Lower leg skin (tissue), 4 donors: ENCODE results near the gene OSBPL9. TPM values are rescaled to one million over a fixed set of nuclear protein-coding genes. Genes with fewer than 3 reads are reported as not detected.

ENCODE experiments used
- DNase-seq, 2 donors: peaks; one replicate each; pipeline ENCODE4 v3.0.0-alpha.2; 2019; ENCODE audit warnings: low spot score in 2 of 2
- H3K4me3 ChIP-seq: fragments of 200-600 bp; sonication (generic); 2 replicates; pipeline ENCODE4 v1.5.1; 2017; ENCODE audit warnings: mild to moderate bottlenecking, low read depth; ENCODE audit not compliant: poor library complexity, severe bottlenecking
- CTCF ChIP-seq, 3 donors: fragments of 450-650 bp; IDR thresholded peaks; one replicate each; pipeline ENCODE4 v1.5.1; 2016; ENCODE audit warnings: antibody characterized with exemption in 3 of 3, mild to moderate bottlenecking in 3 of 3, moderate library complexity in 2 of 3
- POLR2A ChIP-seq, 2 donors: fragments of 450-650 bp; IDR thresholded peaks; one replicate each; pipeline ENCODE4 v1.6.1; 2016 to 2017; ENCODE audit warnings: antibody characterized with exemption in 2 of 2, mild to moderate bottlenecking in 1 of 2, moderate library complexity in 1 of 2
- WGBS, 2 donors: methylation state at CpG; one replicate each; pipeline ENCODE4 v1.1.5; 2018; 5-methylcytosine and 5-hydroxymethylcytosine counted together
- intact Hi-C: fragments of 100-400 bp; cut with DNase I; formaldehyde crosslinking; loops from one replicate; pipeline ENCODE4 v1.15.0; 2023; ENCODE audit warnings: low total_unique reads
- total RNA-seq, 4 donors: library from RNA; depleted of rRNA; stranded (reverse); fragments of >200 nt; gene quantifications; one replicate each; pipeline ENCODE4 v1.1.0, GENCODE V29; 2016

Gene OSBPL9
- total RNA-seq, 4 donors from 2014 or later = 35.9 to 56.9 (median 46.9) TPM

GRCh38 chr1:51664421-51665240 lies 47.7 kb downstream of the OSBPL9 start:
- intact Hi-C loops = no loop called here
- TF ChIP-seq POLR2A (IDR thresholded peaks at IDR 0.05) (no peak), CTCF (IDR thresholded peaks at IDR 0.05) (no peak)
- no peak overlapping the region for H3K4me3 ChIP-seq
- WGBS, 2 donors = 92 to 96% methylated on average over 6 of the region's 6 CpGs
- DNase-seq = no peak

GRCh38 chr1:51666478-51666877 lies 49.6 kb downstream of the OSBPL9 start:
- H3K4me3 ChIP-seq = no peak overlapping the region
- TF ChIP-seq CTCF (IDR thresholded peaks at IDR 0.05) (no peak), POLR2A (IDR thresholded peaks at IDR 0.05) (no peak)
- intact Hi-C loops = no loop called here
- WGBS, 2 donors = 44 to 49% methylated on average over 2 of the region's 2 CpGs
- DNase-seq = peak in 1 of 2 donors; percentile 60

- no peak for TF ChIP-seq POLR2A (IDR thresholded peaks at IDR 0.05)
- TF ChIP-seq CTCF (IDR thresholded peaks at IDR 0.05) = no peak
- intact Hi-C loops = no loop called here
- 100% methylated on average over 2 of the region's 2 CpGs for WGBS, 2 donors
- no peak overlapping the region for H3K4me3 ChIP-seq
- DNase-seq = no peak
These were observed 50.7 kb downstream of the OSBPL9 start for GRCh38 chr1:51667561-51667960.

- H3K4me3 ChIP-seq = no peak overlapping the region
- intact Hi-C loops = no loop called here
- no peak for TF ChIP-seq POLR2A (IDR thresholded peaks at IDR 0.05)
- no peak for TF ChIP-seq CTCF (IDR thresholded peaks at IDR 0.05)
- no peak for DNase-seq
- 73 to 79% methylated on average over 4 of the region's 4 CpGs for WGBS, 2 donors
These were observed 52.4 kb downstream of the OSBPL9 start for GRCh38 chr1:51669272-51669671.

- intact Hi-C loops = no loop called here
- 90 to 97% methylated on average over 2 of the region's 2 CpGs for WGBS, 2 donors
- TF ChIP-seq CTCF (IDR thresholded peaks at IDR 0.05) (no peak), POLR2A (IDR thresholded peaks at IDR 0.05) (no peak)
- no peak for DNase-seq
- H3K4me3 ChIP-seq = no peak overlapping the region
These were observed 52.9 kb downstream of the OSBPL9 start for GRCh38 chr1:51669816-51670215.
